Activated CD8-positive, alpha-beta memory T cell treated with anti-CD3 and anti-CD28 coated beads for 1 hour (primary cell): ENCODE measurements around the gene ZBTB1.
"Not testable (repeated sequence)": the region's sequence is repeated elsewhere in the genome, so short reads cannot be mapped to it uniquely, and the experiment has no call there.

ENCODE experiments used
- DNase-seq, 2 donors: peaks; one replicate each; pipeline ENCODE4 v3.0.0-alpha.2; 2020; ENCODE audit warnings: low read depth in 1 of 2; ENCODE audit errors: extremely low read depth in 1 of 2

Gene ZBTB1

DNA sequence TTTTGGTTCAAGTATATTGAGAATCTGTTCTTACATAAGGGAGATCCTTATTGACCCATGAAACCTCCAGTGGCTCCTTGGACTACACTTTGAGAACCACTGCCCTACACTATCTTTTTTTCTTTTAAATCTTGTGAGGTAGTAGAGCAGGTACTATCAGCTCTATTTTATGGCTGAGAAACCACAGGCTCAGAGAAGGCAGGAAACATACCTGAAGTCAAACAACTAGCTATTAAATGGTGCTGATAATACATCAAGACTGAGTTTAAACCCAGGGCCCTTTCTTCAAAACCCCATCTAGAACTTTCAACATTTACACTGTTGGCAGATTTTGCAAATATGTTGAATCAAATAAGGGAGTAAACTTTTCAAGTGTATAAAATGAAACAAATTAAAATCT lies 7.8 kb upstream of the ZBTB1 start:
- DNase-seq = no peak

DNA sequence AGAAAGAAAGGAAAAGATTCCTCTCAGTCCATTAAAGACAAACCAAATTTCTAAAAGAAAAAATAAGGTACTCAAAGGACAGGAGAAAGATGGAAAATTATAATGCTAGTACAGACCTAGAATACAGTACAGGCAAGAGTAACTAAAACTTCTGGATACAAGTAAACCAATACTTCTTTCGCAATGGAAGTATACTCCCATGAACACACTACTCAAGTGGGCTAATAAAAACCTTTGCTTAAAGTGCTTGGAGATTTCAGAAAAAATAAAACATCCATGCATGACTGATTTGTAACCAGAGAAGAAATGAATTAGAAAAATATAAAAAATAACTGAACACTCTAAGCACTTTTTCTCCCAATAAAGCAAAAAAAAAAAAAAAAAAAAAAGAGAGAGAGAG lies 4.5 kb upstream of the ZBTB1 start:
- DNase-seq = no peak

DNA sequence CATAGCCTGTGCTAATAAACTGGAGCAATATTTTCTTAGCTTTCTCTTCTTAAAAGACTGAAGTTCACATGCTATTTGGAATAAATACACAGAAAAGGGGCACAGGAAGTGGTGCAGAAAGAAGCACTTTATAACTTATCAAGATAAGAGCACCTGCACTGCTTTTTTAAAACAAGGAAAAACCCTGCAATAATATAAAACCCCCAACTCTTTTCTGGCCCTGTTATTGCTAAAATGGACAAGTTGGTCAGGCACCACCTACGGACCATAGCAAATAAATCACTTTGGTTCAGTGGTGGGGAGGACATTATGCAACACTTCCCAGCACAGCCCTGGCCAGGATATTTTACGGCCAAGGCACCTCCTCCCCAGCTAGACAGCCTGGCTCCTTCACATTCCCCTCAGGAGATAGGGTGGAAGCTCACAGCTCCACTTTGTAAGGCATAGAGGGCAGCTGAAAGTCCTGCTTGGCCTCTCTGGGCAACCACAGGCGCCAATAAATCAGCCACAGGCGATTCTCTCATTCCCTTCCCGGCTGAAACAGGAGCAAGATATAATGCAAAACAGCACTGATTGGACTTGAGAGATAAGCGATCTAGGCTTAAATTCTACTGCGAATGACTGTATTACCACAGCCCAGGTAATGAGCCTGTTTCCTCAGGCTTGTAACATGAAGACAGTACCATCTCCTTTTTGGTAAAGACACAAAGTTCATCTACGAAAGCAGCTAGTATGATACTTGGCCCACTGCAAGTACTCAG lies 3.0 kb upstream of the ZBTB1 start:
- no peak for DNase-seq

DNA sequence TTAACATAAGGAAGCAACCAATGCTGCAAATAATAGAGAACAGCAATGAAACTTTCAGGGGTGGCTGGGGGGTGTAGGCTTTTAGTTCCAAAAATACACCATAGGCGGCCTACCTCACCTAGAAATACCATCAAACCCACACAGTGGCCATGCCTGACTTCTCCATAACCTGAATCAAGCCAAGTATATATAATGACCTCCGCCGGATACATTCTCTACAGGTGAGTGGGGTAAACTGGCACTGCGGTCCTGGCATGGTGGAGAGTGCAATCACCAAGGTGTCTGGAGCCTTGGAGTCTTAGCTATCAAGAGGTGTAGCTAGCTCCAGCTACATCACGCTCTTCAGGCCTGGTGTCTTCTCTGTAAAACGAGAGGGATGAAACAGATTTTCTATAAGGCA lies 2.1 kb upstream of the ZBTB1 start:
- no peak for DNase-seq

DNA sequence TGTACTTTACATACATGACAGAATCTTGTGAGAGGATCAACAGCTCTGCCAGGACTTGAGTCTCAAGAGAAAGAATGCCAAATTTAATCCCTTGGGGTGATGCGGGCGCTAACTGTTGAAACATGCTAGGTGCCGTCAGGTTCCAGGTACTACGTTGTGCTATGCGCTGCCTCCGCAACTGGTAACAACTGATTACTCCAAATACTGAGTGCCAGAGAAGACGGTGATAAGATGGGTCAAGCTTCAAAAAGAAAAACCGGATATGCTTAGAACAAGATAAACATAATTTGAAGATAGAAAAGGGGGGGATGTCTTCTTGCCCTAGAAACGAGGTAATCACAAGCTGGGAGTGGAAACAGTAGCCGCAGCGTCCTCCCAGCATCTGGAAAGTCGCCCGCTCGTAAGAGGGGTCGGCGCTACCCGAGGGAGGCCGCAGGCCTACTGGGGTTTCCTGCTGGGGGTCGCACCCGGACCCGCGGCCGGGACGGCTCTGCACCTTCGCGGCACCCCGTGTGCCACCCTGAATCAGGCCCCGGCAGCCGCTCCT lies 1.6 kb upstream of the ZBTB1 start:
- DNase-seq = no peak

DNA sequence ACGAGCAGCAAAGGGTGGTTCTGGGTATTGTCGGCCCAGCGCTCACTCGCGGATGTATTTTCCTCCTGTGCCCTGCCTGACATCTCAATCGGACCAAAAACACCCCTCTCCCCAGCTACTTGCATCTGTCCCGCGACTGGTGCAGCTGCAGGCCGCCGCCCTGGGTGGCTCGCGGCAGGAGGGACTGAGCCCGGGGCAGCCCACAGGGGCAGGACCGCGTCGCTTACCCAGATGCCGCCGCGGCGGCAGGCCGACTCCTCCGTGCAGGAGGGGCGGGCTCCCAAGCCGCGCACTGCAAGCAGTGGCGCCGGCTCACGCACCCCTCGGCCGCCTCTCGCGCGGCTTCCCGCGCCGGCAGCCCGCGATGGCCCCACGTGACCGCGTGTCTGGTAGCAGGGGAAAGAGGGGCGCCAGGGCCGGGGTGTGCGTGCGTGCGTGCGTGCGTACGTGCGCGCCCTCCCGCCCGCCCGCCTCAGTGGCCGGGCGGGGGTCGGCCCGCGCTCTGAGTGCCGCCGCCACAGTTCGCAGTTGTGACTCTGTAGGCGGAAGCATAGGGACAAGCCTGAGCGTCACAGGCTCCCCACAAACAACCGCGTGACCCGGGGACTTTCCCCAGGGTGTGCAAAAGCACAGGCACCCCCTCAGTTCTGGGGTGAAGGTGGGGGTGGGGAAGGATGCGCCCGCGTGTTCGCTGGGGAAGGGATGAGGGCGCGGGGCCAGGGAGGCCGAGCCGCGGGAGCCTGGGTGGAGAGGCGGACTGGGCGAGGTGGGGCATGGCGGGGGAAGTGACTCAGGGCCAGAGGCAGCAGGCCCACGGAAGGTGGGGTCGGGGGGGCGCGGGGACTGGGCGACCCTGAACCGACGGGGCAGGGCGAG lies 898 bp upstream of the ZBTB1 start, which contains the start of gene ZBTB25:
Gene ZBTB25, minus strand, starts transcription at position 405 of the 876 bp plus-strand sequence. CDS start 13,305 bp downstream, outside the sequence.
- DNase-seq = peak; percentile 93

DNA sequence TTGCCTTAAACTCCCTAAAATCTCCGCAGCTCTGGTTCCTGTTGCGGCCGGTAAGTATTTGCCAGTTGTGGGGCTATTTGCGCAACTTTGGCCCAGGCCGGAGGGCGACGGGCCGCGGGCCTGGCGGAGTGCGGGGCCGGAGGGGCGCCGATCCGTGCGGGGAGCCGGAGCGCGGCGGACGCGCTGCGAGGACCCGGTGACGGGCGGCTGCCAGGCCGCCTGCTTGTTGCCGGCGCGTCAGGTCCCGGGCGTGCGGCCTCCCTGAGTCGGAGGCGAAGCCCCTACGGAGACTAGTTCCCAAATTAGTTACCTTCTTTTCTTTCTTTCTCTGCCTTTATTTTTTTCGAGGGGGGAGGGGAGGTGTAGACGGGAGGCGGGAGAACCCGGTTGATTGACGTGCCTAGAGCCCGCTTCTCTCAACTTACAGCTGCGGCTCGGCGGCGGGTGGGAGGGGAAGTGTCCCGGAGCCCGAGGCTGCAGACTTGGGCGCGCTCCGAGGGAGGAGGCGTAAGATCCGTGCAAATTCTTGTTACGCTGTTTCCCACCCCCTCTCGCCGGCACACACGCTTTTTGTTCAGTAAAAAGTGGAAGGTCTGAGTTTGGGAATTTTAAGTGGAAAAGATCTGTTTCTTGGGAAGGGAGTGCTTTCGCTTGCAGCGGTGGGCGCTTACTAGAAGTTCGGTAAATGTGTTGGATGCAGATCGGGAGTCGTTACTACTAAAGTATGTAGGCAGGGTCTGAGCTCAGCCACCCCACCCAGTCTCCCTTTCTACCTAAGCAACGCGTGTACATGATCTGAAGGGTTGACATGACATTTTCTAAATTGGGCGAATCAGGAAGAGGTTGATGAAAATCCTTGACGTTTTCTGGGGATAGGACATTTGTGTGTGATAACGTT lies 576 bp downstream of the ZBTB1 start:
- DNase-seq = peak; percentile 62 to 69

DNA sequence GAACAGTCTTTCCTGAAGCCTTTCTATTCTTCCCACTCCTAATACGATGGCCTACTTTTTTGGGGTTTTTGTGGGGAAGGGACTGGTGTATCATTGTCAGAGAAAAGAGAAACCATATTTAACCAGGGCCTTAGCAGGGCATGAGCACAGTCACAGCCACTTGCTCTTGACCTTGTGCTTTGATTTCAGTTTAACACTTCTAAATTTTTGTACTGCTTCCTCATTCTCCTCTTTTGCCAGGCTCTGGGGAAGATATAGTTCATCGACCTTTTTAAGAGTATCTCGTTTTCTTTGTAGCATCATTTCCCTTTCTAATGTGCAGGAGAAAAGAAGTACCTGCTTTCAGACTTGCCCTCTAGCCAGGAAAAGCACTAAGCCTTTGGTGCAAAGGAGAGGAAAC lies 2.2 kb downstream of the ZBTB1 start:
- no peak for DNase-seq

DNA sequence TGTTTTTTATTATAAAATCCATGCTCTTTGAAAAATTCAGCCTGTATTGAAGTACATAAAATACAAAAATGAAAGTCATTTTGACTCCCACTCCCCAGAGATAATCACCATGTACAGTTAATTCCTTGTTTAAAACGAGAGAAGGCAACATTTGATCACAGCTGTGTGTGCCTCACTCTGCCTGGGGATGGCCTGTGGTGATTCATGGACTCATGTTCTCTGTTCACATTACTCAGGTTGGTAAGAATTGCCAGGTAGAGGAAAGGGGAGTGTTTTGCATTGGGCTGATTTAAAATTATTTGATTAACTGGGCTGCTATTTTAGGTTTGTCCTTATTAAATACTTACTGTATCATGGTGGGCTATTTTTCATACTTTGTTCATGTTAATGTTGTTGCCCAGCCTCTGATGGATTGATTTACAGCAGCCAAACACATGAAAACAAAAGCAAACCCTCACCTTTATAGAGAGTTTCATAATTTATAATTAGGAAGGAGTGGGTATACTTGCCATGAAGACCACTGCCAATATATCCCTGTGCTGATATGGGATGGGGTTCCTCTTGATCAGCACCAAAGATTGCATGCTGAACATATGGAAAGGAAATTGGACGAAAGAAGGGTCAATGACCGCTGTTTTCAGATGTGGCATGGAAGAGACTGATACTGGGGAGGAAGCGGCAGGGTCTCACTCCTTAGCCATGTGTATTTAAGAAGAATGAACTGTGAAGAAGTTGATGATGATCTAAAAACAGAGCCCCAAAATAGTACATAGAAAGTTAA lies 3.0 kb downstream of the ZBTB1 start:
- DNase-seq = no peak

DNA sequence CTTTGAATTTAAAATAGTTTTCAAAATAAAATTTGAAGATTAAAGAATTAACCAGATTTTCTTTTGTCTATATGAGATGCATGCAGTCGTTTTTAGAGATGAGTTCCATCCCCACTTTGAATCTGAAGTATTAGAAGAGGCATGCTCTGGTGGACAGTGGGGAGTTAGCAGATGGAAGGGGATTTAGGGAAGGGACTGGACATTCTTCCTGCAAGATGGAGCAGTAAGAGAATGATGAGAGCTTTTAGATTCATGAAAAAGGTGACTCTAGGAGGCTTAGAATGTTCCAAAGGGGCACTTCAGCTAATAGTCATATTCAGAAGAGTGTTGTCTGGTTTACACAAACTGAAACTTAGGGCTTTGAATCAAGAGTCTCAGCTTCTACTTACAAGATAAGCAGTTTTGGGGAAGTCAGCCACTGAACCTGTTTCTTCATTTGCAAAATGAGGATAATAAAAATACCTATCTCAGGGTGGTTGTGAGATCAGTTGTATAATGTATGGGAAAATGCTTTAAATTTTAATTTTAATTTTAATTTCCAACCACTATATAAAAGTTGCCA lies 3.7 kb downstream of the ZBTB1 start:
- no peak for DNase-seq

DNA sequence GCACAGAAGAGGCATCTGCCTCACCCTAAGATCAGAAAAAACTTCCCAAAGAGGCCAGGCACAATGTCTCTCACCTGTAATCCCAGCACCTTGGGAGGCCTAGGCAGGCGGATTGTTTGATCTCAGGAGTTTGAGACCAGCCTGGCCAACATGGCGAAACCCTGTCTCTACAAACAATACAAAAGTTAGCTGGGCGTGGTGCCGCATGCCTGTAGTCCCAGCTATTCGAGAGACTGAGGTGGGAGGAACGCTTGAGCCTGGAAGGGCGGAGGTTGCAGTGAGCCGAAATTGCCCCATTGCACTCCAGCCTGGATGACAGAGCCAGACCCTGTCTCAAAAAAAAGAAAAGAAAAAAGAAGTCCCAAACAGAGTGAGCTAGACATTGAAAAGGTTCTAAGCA lies 4.5 kb downstream of the ZBTB1 start:
- no peak for DNase-seq

DNA sequence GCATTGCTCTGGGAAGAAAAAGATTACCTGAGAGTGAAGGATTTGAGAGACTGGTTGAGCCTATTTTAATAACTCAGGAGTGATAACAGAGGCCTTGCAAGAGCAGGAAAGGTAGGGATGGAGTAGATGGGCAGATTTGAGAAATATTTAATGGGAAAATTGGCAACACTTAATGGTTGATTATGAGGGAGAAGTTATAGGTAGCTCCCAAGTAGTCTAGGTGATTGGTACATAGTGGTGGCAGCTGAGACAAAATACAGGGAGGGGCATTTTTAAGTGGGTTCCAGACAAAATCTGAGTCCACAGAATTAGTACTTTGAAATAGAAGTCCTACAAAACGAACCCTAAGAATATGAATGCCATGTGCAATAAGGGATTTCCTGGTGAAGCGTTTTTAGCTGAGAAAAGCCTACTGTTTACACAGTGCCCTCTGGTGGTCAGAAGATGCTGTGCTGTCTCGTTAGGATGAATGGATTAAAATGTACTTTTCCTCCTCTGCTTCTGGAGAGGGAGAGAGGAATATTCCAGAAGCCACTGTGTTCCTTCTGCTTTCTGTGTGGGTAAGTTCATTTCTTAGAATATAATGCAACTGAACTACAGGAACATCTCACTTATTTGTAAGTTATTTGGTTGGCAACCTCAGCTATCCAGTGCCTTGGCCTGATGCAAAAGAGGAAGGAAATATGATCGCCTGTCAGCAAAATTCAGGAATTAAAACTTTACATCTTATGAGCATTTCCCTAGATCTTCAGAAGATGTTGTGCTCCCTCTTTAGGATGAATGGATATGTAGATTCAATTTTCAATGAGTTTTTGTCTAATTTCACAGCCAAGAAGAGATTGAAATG lies 6.5 kb downstream of the ZBTB1 start:
- DNase-seq = peak in 1 of 2 donors; percentile 48

DNA sequence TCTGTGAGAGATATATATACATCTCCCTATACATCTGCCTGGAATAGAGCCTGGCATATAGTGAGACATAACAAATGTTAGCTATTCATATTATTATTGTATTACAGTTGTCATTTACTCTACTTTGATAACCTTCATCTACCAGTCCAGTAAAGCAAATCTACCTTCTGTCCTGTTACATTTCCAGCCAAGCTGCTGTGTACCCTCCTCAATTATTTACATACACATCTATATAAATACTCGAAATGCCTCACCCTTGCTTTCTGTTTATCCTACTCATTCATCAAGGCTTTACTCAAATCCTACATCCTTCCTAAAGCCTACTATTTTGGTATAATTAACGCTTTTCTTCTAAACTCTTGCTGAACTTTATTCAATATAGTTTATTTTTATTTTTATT lies 8.7 kb downstream of the ZBTB1 start:
- DNase-seq = no peak

DNA sequence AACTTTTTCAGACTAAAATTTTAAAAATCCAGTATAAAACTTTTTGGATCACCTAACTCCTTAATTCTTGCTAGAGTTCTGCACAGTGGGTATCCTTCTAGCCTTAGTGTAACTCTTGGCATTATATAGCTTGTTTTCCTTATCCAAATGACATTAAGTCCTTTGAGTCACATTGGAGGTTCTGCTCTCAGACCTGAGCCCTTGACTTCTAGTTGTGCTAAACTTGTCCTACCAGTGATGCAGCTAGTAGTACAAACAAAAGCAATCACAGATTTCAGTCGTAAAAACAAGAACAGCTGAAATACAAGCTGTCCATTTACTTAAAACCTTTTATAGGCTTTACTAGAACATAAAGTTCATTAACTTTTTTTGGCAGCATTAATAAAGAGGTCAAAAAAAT lies 10.5 kb downstream of the ZBTB1 start:
- no peak for DNase-seq

DNA sequence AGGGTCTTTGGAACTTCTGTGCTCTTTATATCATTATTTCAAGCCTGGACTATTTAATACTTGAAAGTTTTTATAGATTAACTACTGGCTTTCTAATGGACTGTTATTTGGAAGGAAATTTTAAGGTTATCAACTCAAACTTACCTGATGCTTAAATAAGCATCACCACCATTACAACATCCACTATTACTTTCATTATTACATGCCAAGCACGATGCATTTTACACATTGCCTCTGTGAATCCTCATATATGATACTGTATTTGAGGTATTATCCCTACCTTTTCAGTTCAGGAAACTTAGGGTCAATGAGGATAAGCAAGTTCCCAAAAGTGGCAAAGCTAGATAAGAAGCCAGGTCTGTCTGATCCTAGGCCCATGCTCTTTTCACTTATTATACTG lies 12.4 kb downstream of the ZBTB1 start:
- no peak for DNase-seq

DNA sequence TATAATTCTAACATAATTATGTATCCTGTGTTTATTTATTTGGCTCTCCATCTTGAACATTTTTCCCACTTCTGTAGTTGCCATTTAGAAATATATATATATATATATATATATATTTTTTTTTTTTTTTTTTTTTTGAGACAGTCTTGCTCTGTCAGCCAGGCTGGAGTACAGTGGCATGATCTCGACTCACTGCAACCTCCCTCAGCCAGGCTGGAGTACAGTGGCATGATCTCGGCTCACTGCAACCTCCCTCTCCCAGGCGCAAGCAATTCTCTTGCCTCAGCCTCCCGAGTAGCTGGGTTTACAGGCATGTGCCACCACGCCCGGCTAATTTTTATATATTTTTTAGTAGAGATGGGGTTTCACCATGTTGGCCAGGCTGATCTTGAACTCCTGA lies 13.1 kb downstream of the ZBTB1 start:
- DNase-seq = not testable (repeated sequence)

DNA sequence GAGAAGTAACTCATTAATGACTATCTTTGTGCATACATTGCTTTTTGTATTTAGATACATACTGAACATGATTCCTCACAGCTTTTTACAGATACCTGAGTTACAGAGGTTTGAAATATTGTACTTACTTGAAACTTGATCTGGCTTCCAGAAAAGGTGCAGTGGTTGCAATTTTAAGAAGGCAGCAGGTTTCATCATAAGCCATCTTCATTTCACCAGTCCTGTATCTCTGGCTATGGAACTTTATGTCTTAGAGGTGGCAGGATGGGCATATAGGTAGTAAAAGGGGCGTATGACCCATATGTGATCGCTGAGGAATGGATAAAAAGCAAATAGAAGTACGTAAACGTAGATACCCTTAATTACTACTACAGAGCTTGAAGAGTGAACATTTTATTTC lies 13.7 kb downstream of the ZBTB1 start:
- DNase-seq = no peak

DNA sequence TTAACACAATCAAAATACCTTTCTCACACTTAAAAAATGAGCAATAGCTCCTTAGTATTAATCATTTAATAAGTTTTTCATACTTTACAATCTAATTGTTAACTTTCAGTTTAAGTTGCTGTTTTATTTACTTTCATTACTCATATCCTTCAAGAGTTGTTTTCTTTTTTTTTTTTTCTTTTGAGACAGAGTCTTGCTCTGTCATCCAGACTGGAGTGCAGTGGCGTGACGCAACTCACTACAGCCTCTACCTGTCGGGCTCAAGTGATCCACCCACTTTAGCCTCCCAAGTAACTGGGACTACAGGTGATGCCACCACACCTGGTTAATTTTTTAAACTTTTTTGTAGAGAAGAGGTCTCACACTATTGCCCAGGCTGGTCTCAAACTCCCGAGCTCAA lies 16.1 kb downstream of the ZBTB1 start:
- DNase-seq = no peak
